C1 segment of cervical spinal cord (tissue), 14 donors: Measurements from ENCODE around the gene SEMA4F.
"Not testable (repeated sequence)": the region's sequence is repeated elsewhere in the genome, so short reads cannot be mapped to it uniquely, and the experiment has no call there.

Experiments used
- DNase-seq, 14 donors: peaks; one replicate each; lab custom pipeline; 2025; lab: John Stamatoyannopoulos, UW

The SEMA4F gene, protein sequence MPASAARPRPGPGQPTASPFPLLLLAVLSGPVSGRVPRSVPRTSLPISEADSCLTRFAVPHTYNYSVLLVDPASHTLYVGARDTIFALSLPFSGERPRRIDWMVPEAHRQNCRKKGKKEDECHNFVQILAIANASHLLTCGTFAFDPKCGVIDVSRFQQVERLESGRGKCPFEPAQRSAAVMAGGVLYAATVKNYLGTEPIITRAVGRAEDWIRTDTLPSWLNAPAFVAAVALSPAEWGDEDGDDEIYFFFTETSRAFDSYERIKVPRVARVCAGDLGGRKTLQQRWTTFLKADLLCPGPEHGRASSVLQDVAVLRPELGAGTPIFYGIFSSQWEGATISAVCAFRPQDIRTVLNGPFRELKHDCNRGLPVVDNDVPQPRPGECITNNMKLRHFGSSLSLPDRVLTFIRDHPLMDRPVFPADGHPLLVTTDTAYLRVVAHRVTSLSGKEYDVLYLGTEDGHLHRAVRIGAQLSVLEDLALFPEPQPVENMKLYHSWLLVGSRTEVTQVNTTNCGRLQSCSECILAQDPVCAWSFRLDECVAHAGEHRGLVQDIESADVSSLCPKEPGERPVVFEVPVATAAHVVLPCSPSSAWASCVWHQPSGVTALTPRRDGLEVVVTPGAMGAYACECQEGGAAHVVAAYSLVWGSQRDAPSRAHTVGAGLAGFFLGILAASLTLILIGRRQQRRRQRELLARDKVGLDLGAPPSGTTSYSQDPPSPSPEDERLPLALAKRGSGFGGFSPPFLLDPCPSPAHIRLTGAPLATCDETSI

DNA sequence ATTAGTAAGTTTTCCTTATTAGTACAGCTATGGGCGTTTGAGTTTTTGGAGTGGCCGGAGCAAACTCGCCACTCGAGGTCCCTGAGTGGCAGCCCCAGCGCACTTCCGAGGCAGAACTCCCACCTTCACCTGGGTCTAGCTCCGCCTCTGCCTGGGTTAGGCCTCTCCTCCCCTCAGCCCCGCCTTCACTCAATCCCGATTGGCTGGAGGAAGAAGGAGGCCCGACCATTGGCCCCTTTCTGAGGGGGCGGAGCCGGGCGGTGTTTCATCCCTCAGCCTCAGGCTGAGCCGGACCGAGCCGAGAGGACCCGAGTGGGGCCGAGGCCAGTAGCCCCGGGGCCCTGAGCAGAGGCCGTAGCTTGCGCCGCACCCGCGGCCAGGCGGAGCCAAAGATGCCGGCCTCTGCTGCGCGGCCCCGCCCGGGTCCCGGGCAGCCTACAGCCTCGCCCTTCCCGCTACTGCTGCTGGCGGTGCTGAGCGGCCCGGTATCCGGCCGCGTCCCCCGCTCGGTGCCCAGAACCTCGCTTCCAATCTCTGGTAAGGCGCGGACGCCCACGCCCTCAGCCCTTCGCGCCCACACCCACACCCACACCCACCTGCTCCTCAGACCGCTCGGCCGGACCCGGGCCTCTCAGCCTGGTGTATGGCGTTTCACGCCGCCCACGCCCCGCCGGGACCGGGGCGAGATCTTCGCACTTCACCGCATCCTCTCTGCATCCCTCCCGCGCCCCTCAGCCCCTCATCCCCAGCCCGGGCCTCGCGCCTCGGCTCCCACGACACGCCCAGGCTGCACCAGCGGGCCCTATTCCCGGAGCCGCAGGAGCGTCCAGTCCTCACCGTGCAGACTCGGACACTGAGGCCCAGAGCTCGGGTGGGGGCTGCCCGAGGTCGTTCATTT is at the start of gene SEMA4F:
Gene SEMA4F (plus strand): TSS at position 263 of the 898 bp plus-strand sequence. CDS start 130 bp downstream, at position 393.
- DNase-seq: peak; percentile 72 to 98 (median 92)

DNA sequence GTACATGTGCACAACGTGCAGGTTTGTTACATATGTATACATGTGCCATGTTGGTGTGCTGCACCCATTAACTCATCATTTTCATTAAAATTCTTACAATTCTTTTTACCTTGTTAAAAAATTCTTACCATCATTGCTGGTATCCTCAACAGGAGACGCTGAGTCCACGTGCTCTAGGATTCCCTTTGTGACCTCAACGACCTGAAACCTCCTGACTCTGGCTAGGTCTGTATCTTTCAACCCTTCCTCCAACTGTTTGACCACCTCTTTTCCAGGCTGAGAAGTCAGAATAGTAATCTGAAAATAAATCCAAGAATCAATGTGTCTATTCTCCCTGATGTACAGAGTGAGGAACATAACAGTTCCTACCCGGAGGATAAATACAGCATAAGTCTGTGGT is 47.1 kb upstream of the SEMA4F start:
- DNase-seq: no peak

DNA sequence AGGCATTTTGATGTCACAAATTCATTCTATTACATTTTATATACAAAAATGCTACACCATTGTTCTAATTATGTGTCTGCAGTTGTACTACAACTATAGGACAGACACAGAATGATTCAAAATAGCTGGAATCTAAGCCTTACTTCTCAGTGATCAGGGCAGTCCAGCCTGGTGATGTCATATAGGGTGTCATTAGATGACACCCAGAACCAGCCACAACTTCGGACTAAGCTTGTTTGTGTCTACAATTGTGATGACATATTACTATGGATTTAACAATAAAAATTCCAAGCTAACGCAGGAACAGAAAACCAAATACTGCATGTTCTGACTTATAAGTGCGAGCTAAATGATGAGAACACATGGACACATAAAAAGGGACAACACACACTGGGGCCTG is 36.9 kb upstream of the SEMA4F start:
- DNase-seq: no peak

DNA sequence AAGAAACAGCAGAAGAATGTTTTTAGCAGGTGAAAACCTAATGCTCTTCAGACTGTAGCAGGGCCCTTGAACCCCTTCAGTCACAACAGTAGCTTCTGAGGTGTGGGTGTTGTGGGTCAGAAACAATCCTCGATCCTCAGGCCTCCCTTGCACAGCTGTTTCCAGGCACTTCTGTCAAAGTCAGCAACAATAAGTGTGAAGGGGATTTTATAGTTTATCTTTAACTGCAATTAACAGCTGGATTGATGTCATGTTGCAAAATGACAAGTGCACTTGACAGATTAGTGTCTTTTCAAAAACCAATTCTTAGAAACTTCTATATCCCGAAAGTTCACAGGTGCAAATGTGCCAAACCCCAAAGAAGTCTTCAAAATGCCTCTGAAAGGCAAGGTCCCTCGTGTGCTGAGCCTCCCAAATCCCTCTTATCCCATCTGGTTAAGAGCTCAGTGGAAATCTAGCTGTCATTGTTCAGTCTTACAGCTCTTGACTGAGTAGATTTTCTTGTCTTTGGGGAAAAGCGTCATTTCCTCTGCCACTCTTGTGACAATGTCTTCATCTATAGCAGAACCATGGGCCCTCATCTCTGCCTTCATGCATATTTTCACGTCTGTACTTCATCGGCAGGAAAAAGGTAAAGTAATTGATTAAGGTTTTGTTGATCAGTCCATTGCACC is 35.5 kb upstream of the SEMA4F start:
- no peak for DNase-seq

DNA sequence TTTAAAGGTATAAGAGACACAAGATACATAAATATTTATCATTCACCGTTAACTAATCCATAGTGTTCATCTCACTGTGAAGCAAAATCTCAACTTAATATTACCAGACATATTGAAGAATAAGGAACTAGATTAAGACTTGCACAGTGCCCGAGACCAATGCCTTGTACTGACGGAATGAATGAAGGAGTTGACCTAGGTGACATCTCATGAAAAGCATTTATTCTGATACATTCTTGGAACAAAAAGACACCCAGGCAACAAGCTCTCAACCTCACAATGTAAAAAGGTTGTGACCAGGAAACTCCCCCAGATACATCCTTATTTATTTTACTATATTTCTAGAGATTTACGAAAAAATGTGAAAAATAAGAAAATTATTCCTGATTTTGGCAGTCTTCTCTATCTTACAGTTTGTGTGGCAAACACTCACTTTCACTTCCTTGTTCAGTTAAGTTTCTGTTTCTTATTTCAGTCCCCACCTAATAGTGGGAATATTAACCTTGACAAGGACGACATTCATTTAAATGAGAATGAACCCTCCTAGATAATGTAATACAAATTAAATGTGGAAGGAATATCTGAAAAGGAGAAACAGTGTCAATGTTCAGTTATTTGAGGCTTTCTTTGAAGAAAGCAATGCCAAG is 34.3 kb upstream of the SEMA4F start:
- no peak for DNase-seq

DNA sequence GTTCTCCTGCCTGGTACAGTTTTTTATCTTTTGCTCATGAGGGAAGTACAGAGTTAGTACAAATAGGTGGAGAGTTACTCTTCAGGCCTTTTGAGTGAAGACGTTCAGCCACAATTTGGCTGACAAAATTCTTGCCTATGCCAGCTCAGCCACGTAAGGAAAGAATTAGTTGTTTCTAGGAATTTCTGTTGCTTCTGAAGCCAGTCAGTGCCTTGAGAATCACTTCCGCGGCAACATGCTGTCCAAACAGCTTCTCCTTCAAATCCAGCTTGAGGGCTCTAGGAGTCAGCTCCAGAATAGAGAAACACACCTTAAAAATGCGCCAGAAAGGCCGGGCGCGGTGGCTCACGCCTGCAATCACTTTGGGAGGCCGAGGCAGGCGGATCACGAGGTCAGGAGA is 33.4 kb upstream of the SEMA4F start:
- no peak for DNase-seq

DNA sequence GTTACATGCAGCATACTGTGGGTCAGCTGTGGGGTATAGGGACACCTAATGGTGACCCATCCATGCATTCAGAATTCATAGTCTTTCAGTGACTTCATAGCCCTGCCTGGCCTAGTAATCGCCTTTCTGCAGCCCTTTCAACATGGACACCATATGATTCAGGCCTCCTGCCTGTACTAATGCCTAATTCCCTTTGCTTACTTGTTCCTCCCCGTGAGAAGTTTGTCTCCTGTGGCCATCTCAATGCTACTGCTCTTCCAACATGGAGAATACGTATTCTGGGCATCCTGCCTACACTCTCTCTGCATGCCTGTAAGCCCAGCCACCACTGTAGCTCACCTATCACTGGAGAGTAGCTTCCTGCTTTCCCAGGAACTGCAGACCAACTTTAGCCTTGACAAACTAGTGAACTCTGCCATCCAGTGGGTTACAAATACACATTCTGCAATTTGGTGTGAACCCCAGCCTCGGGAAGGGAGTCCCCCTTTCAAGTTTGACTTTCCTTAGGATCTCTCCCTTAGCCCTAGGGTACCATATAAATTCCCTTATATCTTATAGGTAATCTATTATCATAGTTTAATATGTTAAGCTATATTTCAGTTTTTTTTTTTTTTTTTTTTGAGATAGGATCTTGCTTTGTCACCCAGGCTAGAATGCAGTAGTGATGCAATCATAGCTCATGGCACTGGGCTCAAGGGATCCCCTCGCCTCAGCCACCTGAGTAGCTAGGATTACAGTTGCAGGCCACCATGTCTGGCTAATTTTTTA is 28.2 kb upstream of the SEMA4F start:
- DNase-seq: no peak

DNA sequence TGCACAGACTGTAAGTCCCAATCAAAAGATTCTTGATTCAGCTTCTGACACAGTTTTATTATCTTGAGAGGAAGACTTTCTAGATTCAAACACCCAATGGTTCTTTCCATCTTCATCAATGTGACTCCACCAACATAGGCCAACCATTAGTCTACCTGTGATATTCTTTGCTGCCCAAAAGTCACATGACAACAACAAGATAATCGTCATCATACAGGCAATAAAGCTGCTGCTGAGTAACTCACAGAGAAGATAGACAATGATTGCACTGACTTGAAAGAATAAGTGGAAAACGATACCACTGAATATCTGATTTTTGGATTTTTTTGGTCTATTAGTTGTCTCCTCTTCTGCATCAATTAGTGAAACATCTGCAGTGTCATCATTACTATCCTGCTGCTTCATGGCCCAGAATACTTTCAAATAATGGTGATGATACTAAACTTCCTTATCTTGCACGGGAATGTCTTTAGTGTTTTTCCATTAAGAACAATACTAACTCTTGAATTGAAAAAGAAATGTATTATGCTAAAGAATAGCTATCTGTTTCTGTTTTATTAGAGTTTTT is 25.4 kb upstream of the SEMA4F start:
- DNase-seq: no peak

DNA sequence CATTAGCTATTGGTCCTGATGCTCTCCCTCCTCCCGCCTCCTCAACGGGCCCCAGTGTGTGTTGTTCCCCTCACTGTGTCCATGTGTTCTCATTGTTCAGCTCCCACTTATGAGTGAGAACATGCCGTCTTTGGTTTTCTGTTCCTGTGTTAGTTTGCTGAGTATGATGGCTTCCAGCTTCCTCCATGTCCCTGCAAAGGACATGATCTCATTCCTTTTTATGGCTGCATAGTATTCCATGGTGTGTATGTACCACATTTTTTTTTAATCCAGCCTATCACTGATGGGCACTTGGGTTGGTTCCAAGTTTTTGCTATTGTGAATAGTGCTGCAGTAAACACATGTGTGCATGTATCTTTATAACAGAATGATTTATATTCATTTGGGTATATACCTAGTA is 23.6 kb upstream of the SEMA4F start:
- not testable (repeated sequence) for DNase-seq

DNA sequence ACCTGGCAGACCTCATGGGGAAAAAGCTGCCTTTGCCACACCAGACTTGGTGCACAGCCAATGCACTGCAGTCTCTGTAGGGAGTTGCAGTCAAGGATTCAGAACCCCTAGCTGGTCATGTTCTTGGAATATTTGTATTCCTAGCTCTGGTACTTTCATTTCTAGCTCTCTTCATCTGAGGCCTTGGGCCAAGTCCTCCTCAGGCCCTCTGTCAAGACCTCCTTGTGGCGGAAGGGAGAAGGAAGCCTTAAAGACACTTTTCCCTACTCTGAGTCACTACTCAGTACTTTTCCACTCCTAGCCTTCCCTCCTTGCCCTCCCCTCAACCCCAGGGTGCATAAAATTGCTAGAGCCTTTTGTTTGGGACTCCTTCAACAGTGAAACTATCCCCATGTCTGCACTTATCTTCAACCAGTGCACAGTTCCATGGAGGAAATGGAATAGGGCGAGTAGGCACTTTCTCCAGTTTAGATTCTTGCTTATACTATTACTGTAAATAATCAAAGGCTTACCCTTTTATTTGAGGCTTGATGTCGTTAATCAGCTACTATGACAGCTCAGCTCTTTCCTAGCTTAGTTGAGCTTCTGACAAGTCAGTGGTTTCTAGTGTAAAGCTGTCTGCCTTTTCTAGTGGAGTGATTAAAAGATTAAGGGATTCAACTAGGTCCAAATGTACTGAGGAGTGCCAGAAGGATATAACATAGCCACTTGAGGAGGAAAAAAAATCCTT is 21.7 kb upstream of the SEMA4F start:
- DNase-seq: no peak

DNA sequence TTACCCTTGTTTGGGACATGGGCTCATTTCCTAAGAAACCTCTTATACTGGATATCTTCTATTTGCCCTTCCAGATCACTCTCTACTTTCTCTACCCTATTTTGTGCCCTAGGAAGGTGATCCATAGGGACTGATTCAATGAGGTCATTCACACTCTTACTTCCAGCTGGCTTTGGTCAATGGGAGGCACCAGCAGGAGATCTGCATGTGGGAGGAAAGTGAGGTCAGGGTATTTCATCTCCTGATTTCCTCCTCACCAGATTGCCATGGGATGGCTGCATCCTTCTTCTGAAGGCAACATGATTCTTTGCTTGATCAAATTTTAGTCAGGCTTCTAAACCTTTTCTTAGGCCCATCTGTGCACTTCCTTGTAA is 21.1 kb upstream of the SEMA4F start:
- no peak for DNase-seq

DNA sequence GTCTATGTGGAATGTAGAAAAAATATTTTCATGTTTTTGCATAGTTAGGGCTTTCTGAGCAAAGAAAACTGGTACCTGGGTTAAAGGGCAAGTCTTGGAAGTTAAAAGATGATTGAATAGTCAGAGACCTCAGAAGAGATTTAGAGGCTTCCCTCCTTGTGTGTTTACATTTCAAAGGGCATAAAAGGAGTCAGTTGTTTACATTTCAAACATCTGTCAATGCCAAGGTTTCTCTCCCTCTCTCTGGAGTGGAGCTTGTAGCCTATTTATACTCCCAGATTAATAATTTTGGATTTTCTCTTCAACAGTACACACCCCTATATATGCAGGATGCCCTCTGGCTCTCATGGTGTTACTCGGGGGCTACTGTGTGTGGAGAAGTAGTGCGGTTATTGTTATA is 14.5 kb upstream of the SEMA4F start:
- DNase-seq: no peak

DNA sequence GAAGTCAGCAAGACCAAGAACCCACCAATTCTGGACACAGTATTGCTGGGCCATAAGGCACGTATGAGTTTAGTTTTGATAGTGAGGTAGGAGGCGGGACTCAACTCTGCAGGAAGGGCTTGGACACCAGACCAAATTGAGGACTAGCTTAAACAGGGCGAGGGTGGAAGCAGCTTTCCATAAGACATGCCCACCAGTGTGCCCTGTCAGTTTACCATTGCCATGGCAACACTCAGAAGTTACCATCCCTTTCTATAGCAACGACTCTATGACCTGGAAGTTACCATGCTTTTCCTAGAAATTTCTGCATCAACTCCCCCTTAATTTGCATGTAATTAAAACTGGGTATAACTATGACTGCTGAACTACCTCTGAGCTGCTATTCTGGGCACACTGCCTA is 8.7 kb upstream of the SEMA4F start:
- no peak for DNase-seq

DNA sequence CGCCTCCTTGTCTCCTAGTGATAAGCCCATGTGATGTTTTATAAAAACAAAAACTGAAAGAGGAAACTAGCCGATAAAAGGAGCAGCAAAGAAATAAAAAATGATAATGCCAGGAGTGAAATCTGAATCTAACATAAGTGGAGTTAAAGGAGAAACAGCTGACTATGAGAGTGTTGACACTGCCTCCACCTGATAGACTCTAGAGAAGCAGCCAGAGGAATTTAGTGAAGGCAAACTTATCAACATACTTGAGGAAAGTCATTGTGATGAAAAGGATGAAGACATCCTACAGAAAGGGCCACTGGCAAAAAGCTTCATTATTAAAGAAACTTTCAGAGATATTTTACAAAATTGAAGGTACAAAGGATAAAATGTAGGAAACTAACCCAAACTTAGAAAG is 7.8 kb upstream of the SEMA4F start:
- DNase-seq: no peak

DNA sequence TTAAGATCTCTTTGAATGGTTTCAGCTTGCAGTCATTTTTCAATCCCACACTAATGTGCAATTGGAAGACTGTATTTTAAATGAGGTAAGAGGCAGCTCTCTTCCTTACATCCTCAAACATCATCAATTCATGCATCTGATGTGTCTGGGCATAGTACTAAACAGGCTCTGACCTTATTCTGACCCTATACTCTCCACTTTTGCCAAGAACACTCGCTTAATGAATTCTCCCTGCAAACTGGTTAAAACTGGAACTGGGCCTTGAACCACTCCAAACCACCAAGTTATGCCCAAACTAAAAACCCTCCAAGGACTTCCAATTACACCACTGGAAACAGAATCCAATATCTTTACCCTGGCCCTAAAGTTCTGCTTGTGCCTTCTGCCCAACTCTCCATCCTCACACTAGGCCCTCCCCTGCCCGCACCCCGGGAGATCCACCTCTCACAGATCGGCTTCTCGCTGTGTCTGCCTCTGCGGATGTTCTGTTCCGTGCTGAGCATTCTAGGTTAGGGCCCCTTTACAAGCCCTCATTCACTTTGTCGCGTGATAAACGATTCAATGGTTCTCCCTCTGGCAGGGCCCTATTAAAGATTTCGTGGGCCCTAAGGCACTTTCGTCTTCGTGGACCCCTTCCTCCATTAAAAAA is 7.1 kb upstream of the SEMA4F start:
- DNase-seq: no peak

DNA sequence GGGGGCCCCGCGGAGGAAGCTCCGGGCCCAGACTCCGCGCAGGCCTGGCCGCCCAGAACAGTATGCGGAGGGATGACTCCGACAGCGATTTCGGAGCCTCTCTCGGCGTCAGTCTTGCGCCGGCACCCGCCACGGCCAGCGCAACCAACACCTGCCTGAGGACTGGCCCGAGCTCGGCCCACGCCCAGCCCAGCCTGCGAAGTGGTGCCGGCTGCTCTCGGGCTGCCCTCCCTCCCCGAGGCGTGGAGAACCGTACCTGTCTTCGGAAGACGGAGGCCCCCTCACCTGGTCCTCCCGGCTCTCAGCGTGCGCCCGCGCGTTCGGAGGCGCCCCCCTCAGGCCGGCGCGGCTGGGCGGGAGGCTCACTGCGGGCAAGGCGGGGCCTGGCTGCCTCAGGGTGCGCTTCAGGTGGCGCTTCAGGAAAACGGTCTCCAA is 6.0 kb upstream of the SEMA4F start, which contains the start of gene M1AP:
Gene M1AP (minus strand): TSS at position 322 of the 435 bp plus-strand sequence. CDS start 8,055 bp downstream, outside the sequence.
- no peak for DNase-seq

DNA sequence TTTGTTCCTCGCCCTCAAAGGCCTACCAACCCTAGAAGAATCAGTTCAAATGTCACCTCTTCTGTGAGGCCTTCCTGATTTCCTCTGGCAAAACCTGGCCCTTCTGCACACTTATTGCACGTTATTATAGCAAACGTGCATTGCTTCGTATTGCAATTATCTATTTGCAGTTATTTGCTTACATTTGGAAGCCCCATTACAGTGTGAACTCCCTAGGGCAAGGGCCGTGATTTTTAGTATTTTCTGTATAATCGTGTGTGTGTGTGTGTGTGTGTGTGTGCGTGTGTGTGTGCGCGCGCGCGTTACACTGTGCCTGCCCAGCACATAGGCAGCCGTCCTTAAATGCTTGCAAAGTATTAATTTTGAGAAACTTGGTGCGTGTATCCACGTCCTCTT is 460 bp upstream of the SEMA4F start:
- DNase-seq: no peak

DNA sequence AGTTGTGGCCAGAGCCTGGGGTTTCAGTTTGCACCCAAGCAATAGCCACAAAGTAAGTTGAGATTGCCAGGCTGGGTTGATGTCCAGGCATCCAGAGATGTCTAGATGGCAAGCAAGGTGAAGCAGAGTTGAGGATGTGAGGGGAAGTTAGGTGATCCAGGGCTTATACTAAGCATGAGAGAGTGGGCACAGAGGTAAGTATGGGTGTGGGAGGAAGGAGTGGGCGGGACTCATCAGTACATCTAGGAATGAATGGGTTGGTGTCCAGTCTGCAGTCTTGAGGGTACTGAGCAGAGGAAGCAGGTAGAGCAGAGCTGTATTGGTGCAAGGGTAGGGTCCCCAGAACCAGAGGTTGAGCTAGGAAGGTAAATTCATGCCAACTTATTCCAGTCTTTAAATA is 1.5 kb downstream of the SEMA4F start:
- no peak for DNase-seq
